NCI-H1694 (cell line): ENCODE results near the gene LRRC3B.
"Not testable (repeated sequence)": the region's sequence is repeated elsewhere in the genome, so short reads cannot be mapped to it uniquely, and the experiment has no call there.

Experiments
- DNase-seq: peaks from one replicate; lab custom pipeline; 2025; lab: John Stamatoyannopoulos, UW

LRRC3B gene, protein sequence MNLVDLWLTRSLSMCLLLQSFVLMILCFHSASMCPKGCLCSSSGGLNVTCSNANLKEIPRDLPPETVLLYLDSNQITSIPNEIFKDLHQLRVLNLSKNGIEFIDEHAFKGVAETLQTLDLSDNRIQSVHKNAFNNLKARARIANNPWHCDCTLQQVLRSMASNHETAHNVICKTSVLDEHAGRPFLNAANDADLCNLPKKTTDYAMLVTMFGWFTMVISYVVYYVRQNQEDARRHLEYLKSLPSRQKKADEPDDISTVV

DNA sequence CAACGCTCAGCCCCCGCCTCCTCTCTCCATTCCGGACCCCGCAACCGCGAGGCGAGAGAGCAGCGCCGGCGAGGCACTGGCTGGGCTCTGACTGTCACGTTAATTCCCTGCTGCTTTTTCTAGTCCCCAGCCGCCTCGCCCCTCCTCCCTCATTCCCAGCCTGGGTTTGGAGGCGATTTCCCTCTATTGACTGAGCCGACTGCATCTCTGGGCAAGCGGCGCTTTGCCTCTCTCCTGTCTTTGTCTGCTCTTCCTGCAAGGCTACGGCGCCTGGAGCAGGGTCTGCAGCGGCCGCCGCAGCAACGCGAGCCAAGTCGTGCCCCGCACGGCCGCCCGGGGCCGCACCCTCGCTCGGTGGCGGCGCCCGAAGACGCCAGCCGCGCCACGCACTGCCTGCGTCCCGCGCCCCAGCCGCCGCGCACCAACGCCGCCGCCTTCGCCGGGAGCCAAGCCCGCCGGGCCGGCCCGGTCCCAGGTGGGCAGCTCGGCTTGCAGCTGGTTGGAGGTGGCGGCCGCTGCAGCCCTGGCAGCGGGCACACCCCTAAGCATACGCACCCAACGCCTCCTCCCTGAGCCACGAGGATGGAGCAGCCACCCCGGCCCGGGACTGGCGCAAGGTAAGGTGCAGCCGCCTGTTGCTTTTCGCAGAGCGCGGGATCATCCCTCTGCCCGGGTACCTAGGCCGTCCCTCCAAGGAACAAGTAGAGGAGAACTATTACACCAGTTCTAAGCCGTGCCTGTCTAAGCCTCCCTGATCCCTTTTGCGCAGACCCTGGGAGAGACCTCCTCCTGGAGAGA, at the start of gene LRRC3B:
LRRC3B (plus strand) TSS at position 152 of the 798 bp plus-strand sequence. CDS start 86,901 bp downstream, outside the sequence.
- DNase-seq, result no peak

DNA sequence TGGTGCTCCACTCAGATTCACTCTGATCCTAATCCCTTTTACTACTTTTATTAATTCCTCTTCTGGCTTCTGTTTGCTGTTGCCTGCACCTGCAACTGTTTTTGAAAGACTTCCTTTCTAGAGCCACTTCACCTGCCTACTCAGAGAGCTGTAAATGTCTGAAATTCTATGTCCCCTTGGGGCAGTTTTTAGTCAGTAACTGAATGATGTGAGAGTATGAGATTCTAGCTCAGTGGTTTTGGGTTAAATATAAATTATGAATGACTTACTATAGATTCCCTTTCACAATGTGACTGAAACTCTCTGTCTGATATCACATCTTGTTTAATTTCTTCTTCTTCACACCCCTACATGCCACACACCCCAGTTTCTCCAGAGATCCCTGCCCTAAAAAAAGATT, 47.8 kb upstream of the LRRC3B start:
- no peak for DNase-seq

DNA sequence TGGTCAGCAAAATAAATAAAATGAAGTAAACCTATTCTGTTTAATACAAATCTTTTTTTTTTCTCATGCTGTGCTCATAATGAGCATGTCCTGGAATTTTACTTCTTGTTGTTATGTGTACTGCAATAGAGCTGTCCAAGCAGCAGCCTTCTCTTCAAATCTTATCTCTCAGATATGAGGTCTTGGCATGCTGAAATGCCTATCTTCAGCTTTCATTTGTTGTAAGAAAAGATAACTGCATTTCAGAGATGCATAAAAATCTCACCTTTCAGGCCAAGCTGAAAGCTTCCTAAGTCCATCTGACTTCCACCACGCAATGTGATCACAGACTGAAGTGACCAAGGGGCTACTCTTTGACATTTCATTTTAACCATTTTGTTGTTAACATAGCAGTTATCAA, 43.5 kb upstream of the LRRC3B start:
- no peak for DNase-seq

DNA sequence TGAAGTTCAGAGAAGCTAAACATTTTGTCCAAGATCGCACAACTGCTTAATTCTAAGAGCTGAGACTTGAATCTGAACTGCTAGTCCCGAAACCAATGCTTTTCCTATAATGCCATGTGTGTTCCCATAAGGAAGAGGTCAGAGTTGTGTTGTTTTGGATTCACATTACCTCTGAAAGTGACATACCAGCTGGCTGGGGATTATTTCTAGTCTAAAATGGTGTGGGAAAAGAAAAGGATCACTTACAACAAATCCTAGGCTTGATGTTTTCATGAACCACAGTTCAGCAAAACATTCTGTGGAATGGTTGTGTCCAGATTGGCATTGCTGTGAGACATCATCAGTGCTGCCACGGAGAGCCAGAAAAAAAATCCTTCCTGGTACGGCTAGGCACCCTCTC, 35.0 kb upstream of the LRRC3B start:
- no peak for DNase-seq

DNA sequence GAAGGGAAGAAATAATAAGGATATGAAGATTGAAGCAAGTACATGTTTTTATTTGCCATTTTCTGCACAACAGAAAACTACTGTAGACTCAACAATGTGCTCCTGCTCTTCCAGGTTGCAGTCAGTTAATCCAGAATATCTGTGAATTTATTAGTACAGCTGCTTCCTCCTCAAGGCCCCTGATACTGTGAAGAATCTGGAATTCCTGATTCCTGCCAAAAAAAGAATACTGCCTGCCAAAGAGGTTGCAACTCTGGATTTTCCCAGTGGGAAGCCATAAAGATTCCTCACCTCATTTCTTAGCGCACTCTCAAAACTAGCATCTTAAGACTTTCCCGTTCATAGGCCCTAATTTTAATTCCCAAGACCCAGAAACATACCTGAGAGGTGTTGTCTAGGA, 33.6 kb upstream of the LRRC3B start:
- no peak for DNase-seq

DNA sequence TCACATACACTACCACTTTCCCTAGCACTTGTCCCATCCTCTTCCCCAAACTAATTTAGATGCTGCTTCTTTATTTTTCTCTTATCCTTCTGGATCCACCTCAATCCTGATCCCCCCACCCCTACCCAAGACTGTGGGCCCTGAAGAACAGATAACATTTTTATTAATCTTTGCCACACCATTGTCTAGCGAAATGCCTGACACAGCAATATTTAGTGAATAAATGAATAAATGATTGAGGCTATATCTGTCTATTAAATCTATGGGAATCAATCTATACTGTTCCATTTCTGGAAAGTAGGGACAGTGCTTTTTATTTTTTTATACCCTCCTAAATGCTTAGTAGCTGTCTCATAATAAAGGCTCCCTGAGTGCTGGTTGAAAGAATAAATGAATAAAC, 32.9 kb upstream of the LRRC3B start:
- DNase-seq, result no peak

DNA sequence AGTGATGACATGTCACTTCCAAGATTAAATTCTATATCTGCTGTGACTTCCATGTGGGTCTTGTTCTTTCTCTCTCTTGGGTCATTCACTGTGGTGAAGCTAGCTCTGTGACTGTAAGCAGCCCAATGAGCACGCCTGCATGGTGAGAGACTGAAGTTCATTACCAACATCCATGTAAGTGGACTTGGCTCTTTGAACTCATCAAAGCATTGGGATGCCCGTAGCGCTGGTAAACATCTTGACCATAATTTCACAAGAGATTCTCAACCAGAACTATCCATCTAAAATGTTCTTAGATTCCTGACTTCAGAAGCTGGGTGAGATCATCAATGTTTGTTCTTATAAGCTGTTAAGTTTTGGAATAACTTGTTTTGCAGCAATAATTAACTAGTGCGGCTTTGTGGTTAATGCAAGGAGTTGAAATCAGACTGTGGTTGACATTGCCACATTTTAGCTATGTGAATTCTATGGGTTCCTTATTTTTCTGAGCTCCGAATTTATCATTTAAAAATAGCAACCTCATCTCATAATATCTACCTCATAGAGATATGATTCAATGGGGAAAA, 31.6 kb upstream of the LRRC3B start:
- DNase-seq, result no peak

DNA sequence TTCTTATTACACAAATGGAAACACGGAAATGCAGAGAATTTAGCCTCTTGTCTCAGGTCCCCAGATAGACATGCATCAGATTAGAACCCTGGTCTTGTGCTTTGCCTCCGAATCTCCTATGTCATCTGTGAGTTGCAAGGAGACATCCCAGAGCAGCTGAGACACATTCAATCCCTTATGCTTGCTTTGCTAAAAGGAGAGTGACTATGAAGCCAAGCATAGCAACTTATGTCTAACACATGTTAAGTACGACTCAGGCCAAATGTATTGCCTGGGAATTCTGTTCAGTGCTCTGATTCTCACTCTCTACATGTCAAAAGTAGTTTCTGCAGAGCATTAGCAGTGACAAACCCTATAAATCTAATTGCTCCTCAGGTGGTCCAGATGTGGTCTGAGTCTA, 30.6 kb upstream of the LRRC3B start:
- DNase-seq, result no peak

DNA sequence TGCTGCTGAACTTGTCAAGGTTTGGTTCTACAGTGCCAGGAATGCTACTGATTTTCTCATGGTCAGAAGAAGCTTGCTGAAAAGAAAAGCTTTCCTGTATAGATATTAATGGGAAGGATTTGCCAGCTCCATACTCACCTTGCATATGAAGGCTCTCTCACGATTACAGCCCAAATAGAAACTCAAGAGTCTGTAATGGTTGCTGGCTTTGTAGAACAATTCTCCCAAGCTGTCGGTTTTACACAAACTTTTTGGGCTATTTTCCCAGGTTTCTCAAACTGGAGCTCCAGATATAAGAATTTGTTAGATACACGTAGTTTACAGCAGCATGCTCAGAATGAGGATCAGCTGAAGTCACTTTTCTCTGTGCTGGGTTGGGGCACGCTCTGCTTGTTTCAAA, 30.1 kb upstream of the LRRC3B start:
- no peak for DNase-seq

DNA sequence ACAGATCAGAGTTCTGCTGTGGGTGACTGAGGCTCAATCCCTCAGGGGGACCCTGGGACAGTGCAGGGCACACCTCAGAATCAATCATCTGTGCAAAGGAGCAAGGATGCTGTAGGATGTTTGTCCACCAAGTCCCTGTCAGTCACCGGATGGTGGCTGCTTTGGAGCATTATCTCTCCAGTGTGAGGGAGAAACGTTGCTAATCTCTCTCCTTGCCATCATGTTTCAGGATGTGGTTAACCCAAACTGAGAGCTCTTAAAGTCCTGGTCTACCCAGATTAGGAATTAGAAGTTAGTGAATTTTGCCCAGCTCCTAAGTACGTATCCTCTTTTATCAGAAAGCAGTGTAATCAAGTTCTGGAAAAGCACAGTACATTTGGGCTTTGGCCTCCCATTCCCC, 26.2 kb upstream of the LRRC3B start:
- no peak for DNase-seq

DNA sequence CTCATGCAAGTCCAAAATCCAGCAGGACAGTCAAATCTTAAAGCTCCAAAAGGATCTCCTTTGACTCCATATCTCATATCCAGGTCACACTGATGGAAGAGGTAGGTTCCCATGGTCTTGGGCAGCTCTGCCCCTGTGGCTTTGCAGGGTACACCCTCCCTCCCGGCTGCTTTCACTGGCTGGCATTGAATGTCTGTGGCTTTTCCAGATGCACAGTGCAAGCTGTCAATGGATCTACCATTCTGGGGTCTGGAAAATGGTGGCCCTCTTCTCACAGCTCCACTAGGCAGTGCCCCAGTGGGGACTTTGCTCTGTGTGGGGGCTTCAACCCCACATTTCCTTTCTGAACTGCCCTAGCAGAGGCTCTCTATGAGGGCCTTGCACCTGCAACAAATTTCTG, 19.3 kb upstream of the LRRC3B start:
- DNase-seq, result not testable (repeated sequence)

DNA sequence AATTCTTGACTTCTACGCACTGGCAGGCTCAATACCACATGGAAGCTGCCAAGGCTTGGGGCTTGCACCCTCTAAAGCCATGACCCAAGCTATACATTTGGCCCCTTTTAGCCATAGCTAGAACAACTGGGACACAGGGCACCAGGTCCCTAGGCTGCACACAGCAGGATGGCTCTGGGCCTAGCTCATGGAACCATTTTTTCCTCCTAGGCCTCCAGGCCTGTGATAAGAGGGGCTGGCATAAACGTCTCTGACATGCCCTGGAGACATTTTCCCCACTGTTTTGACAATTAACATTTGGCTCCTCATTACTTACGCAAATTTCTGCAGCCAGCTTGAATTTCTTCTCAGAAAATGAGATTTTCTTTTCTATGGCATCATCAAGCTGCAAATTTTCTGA, 18.8 kb upstream of the LRRC3B start:
- DNase-seq, result not testable (repeated sequence)

DNA sequence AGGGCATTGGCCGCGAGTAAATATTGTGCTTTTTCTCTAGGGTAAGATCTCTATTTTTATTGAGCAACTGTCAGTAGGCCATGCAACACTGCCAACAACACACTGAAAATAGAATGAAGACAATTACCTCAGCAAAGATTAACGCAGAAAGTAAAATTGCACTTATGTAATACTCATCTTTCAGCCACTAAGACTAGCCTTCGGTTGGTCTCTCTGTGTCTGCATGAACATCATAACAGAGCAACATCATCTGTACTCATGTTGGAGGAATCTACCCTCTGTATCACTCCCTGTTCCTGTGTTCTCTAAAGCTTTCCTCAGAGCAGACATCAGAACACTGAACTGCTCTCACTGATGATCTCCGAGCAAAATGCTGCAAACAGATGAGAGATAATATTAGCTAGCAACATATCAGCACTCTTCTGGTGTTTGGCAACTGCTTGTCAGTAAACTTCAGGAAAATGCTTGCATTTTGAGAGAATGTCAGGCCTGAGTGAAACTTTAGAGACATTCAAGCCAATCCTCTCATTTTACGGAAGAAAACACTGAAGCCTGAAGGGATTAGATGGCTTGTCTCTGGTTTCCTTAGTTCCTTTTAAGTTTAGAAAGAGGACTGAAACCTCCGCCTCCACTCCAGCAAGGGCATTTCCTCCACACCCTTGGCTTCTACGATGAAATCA, 8.4 kb upstream of the LRRC3B start:
- DNase-seq, result no peak

DNA sequence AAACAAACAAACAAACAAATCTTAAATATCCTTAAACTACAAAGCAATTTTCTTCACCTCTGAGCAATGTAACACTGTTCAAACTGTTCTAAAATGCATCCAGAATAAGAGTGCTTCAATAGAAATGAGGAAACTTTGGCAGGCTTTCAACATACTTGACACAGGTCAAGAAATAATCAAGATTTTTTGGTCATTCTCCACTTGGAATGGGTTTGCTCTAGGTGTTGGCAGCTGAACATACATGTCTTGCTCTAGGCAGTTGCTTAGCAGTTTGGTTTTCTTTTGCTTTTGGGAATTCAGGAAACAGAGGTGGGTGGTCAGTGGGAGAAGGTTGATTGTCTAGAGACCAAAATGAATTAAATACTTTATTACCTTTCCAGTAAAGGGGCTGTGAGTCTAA, 1.4 kb upstream of the LRRC3B start:
- no peak for DNase-seq

DNA sequence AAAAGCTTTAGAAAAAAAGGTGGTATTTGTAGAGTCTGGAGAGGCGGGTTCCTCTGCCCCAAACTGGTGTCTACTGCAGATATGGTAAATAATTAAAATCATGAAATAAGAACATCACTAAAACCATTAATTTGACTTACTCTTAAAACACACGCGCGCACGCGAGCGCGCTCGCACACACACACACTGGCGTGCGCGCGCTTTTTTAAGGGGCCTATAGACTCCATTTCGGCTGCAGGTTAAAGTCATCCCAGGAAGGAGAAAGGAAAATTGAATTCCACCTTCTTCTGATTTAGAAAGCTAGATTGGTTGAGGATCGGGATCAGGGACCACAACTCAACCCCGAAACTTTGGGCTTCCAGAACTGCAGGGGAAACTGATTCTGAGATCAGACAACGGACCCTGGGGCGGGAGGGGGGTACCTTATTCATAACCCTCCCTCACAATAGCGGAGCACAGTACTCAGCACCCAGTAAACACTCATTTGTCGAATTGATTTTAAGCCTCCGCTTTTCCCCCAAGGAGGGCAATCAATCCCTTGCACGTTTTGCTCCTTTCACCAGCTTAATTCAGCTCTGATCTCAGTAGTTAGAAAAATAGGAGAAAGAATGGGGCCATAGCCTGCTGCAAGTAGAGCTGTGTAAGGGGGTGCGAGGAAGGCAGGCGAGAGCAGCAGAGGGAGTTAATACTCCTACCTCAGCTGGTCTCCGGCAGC, 509 bp upstream of the LRRC3B start:
- no peak for DNase-seq

DNA sequence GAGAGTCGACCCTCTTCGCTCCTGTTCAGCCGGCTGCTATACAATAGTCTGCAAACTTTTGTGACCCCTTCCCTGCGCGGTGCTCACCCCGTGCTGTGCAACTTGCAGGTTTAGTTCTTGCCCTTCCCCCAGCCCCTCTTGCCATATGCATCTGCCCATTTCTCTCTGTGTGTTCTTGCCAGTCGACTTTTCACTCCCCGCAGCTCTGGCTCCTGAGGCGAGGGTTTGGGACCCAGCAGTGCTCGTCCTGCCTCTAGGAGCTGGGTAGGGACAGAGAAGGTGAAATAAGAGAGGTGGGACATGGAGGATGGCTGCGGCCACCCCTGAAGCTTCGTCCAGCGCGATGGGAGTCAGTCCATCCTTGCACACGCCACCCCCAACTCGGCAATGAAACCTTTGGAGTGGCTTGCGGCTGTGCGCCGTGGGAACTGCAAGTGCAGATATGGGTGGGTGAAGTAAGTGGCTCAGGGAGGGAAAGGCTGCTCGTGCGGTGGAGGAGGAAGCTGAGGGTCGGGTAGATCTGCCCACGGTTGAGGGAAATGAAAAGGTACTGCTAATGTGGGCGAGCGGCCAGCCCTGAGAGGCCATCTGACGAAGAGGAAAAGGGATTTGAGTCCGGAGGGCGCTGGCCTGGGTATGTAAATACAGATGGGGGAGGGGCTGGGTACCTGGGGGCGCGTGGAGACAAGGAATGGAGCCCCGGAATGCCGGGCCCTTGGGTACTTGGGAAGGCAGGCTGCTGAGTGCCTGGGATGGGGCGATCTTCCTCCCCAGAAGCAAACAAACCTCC, 1.0 kb downstream of the LRRC3B start:
- no peak for DNase-seq

DNA sequence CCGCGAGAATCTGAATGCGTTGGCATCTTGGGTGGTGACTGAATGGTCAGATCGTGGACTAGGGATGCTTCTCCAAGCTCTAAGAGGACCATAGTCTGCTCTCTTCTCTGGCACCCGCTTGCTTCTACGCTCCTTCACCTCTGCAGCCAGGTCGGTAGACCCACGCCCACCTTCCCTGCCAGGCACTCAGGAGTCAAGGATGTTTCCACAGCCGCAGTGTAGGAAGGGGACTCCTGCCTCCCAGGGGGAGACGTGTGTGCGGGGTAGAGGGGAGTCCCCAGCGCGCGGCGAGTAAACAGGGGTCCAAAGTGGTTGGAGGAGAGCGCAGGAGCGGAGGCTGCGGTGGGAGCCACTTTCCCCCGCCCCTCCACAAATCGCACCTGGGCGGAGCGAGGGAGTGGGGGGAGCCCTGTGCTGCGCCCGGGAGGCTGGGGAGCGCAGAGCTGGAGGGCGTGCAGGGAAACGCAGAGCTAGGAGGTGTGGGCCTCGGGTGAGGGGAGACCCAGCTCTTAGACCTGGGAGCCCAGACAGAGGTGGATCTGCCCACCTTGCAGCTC, 1.7 kb downstream of the LRRC3B start:
- DNase-seq, result no peak

DNA sequence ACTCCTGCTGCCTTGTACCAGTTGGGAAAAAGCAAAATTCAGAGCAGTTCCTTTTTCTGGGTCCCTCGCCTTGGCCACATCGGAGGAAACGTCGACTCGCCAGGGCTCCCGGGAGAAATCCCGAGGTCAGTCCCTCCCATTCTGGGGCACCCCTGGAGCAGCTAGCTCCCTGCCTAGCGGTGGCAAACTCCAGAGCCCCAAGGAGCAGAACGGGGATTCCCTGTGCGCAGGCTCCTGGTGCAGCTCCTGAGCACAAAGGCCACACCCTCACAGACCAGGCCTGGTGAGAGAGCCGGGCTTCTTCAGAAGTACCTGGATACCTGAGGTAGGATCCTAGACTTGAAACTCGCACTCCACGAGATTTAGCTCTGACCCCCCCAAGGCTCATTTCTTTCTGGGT, 2.6 kb downstream of the LRRC3B start:
- DNase-seq, result no peak

DNA sequence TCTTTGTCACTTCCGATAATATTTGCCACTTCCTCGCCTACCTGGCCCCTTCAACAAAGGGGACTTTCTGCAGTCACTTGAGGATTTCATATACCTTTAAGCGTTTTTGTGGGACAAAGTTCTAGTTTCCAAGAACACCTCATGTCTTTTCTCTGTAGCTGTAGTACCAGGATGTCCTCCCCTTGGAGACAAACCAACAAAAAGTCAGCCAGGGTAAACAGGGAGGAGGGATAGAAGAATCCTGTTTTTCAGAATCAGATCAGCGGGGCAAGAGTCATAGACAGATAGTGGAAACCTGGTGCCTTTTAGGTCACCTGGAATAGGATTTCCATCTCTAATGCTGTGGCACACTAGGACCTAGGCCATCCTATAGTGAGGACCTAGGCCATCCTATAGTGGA, 4.5 kb downstream of the LRRC3B start:
- no peak for DNase-seq

DNA sequence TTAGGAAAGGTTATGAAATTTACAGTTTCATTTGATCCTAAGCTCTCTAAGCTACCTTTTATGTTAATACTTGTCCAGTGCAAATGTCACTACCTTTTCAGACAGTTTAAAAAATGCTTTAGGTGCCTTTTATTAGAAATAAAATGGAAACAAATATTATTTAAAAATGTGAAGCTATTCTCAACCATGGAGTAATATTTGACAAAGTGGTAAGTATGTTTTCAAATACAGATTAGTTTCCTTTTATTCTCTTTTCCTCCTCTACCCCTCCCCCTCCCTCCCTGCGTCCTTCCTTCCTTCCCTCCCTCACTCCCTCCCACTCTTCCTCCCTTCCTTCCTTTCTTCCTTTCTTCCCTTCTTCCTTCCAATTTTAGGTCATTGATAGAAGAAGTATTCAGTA, 6.3 kb downstream of the LRRC3B start:
- DNase-seq, result no peak
